Measurements from ENCODE around the gene H2BK1.

Gene H2BK1

DNA sequence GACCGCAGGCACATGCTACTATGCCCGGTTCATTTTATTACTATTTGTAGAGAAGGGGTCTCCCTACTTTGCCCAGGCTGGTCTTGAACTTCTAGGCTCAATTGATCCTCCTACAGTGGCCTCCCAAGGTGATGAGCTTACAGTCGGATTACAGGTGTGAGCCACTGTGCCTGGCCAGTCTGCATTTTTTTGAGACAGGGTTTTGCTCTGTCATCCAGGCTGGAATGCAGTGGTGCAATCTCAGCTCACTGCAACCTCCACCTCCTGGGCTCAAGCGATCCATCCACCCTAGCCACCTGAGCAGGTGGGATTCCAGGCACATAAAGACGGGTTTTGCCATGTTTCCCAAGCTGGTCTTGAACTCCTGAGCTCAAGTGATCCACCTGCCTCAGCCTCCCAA is 2.3 kb upstream of the H2BK1 start:
- Histone ChIP-seq H3K27me3 (ENCODE audit: insufficient read depth, low read length) (no peaks in the 10 kb centered on the region), H3K9me2 (ENCODE audit: low read depth, low read length) (no peaks in the 10 kb centered on the region), H3K79me2 (ENCODE audit: insufficient read depth, low read length) (no peaks in the 10 kb centered on the region), H2AFZ (ENCODE audit: low read length) (no peak overlapping the region), H3K27ac (ENCODE audit: low read depth, low read length, poor library complexity, severe bottlenecking) (no peak overlapping the region), H3K4me1 (ENCODE audit: insufficient read depth, low read length, severe bottlenecking) (no peaks in the 10 kb centered on the region), H3K4me2 (ENCODE audit: low read length) (no peak overlapping the region), H4K20me1 (ENCODE audit: insufficient read depth, low read length) (no peaks in the 10 kb centered on the region), H3K9me3 (ENCODE audit: low read length) (no peaks in the 10 kb centered on the region), H3K9ac (ENCODE audit: low read length) (no peak overlapping the region), H3F3A (ENCODE audit: insufficient read depth, low read length) (no peaks in the 10 kb centered on the region), H3K4me3 (ENCODE audit: low read depth, low read length, poor library complexity, severe bottlenecking) (no peak overlapping the region), H3K36me3 (ENCODE audit: insufficient read depth, low read length) (peaks cover 58% of the 10 kb centered on the region)
- no peak for TF ChIP-seq EZH2 (IDR thresholded peaks at IDR 0.05; ENCODE audit: borderline replicate concordance, low read length)
- no peak for TF ChIP-seq CTCF (IDR thresholded peaks at IDR 0.05; ENCODE audit: low read length)

DNA sequence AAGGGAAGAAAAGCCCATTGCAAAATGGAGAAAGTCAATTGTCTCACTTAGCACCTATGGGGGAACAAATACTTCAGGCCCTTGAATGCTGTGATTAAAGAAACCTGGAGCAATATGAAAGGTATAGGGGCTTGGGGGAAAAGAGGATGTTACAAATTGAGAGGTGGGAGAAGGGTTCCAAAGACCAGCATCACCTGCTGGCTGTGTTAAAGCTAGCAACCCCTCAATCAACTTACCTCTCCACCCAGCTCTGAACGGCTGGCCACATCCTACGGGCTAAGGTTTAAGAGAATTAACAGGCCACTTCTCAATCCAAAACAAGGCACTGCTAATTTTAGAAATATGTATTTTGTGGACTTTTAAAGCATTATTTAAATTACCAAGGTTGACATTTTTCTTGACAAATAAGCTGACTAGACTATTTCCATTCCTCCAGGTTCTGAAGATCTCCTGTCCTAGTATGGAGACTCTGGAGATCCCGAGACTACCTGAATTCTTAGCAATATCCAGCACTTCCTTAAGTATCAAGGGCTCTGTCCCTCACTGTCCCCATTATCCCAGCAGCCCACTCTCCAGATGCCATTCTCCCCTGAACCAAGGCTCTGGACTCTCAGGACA is 976 bp upstream of the H2BK1 start:
- H3K9me2 ChIP-seq (ENCODE audit: low read depth, low read length) = no peaks in the 10 kb centered on the region
- H3K79me2 ChIP-seq (ENCODE audit: insufficient read depth, low read length) = no peaks in the 10 kb centered on the region
- no peaks in the 10 kb centered on the region for H3K4me1 ChIP-seq (ENCODE audit: insufficient read depth, low read length, severe bottlenecking)
- H3K4me3 ChIP-seq (ENCODE audit: low read depth, low read length, poor library complexity, severe bottlenecking) = no peak overlapping the region
- no peak overlapping the region for H3K9ac ChIP-seq (ENCODE audit: low read length)
- no peak overlapping the region for H3K27ac ChIP-seq (ENCODE audit: low read depth, low read length, poor library complexity, severe bottlenecking)
- no peaks in the 10 kb centered on the region for H3K27me3 ChIP-seq (ENCODE audit: insufficient read depth, low read length)
- peaks cover 44% of the 10 kb centered on the region for H3K36me3 ChIP-seq (ENCODE audit: insufficient read depth, low read length)
- TF ChIP-seq CTCF (IDR thresholded peaks at IDR 0.05; ENCODE audit: low read length) (no peak), EZH2 (IDR thresholded peaks at IDR 0.05; ENCODE audit: borderline replicate concordance, low read length) (no peak)
- H3F3A ChIP-seq (ENCODE audit: insufficient read depth, low read length) = no peaks in the 10 kb centered on the region
- H4K20me1 ChIP-seq (ENCODE audit: insufficient read depth, low read length) = no peaks in the 10 kb centered on the region
- no peak overlapping the region for H3K4me2 ChIP-seq (ENCODE audit: low read length)
- no peaks in the 10 kb centered on the region for H3K9me3 ChIP-seq (ENCODE audit: low read length)
- no peak overlapping the region for H2AFZ ChIP-seq (ENCODE audit: low read length)

GRCh38 chr7:151209588-151209987 is 700 bp downstream of the H2BK1 start:
- H3K9ac ChIP-seq (ENCODE audit: low read length) = no peak overlapping the region
- H3K79me2 ChIP-seq (ENCODE audit: insufficient read depth, low read length) = no peaks in the 10 kb centered on the region
- TF ChIP-seq CTCF (IDR thresholded peaks at IDR 0.05; ENCODE audit: low read length) (no peak), EZH2 (IDR thresholded peaks at IDR 0.05; ENCODE audit: borderline replicate concordance, low read length) (no peak)
- H3K27me3 ChIP-seq (ENCODE audit: insufficient read depth, low read length) = no peaks in the 10 kb centered on the region
- H3K9me2 ChIP-seq (ENCODE audit: low read depth, low read length) = no peaks in the 10 kb centered on the region
- peaks cover 28% of the 10 kb centered on the region for H3K36me3 ChIP-seq (ENCODE audit: insufficient read depth, low read length)
- no peak overlapping the region for H3K4me3 ChIP-seq (ENCODE audit: low read depth, low read length, poor library complexity, severe bottlenecking)
- no peaks in the 10 kb centered on the region for H4K20me1 ChIP-seq (ENCODE audit: insufficient read depth, low read length)
- H3K4me1 ChIP-seq (ENCODE audit: insufficient read depth, low read length, severe bottlenecking) = no peaks in the 10 kb centered on the region
- H2AFZ ChIP-seq (ENCODE audit: low read length) = no peak overlapping the region
- H3K9me3 ChIP-seq (ENCODE audit: low read length) = no peaks in the 10 kb centered on the region
- H3K4me2 ChIP-seq (ENCODE audit: low read length) = no peak overlapping the region
- no peak overlapping the region for H3K27ac ChIP-seq (ENCODE audit: low read depth, low read length, poor library complexity, severe bottlenecking)
- H3F3A ChIP-seq (ENCODE audit: insufficient read depth, low read length) = no peaks in the 10 kb centered on the region
